ENCODE results near the gene TRNAU1AP. TPM values are rescaled to one million over a fixed set of nuclear protein-coding genes. Genes with fewer than 3 reads are reported as not detected.

Gene TRNAU1AP
- total RNA-seq, 4 donors from 2014 or later: 3.8 to 34.9 (median 20.3) TPM

DNA sequence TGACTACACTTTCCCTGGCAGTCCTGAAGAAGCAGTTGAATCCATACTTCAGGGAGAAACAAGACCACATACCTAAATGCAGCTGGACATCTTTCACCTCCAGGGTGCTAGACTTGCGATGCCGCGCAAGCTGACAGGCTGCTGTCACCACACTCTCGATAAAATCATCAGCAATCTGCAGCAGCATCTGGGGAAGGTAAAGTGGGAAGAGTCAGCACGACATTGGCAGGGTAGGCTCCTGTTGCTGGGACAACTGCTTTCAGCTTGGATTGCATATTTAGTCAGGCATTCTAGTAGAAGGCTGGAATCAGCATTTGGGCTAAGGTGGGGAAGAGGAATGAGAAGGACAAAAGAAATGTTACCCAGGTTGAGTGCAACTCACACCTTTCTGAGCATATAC is 60.3 kb downstream of the TRNAU1AP start:
- Histone ChIP-seq H3K4me3 (no peak overlapping the region), H3K4me1 (no peaks in the 10 kb centered on the region), H3K36me3 (no peaks in the 10 kb centered on the region), H3K9me3 (no peaks in the 10 kb centered on the region), H3K27ac (no peak overlapping the region), H3K27me3 (no peaks in the 10 kb centered on the region)
- intact Hi-C loops (cut with DNase I; ENCODE audit: low total_unique reads): no loop called here
- no peak for DNase-seq
- TF ChIP-seq POLR2A (IDR thresholded peaks at IDR 0.05): no peak
- TF ChIP-seq, protein P1, sequence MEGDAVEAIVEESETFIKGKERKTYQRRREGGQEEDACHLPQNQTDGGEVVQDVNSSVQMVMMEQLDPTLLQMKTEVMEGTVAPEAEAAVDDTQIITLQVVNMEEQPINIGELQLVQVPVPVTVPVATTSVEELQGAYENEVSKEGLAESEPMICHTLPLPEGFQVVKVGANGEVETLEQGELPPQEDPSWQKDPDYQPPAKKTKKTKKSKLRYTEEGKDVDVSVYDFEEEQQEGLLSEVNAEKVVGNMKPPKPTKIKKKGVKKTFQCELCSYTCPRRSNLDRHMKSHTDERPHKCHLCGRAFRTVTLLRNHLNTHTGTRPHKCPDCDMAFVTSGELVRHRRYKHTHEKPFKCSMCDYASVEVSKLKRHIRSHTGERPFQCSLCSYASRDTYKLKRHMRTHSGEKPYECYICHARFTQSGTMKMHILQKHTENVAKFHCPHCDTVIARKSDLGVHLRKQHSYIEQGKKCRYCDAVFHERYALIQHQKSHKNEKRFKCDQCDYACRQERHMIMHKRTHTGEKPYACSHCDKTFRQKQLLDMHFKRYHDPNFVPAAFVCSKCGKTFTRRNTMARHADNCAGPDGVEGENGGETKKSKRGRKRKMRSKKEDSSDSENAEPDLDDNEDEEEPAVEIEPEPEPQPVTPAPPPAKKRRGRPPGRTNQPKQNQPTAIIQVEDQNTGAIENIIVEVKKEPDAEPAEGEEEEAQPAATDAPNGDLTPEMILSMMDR (IDR thresholded peaks at IDR 0.05): no peak

Small RNA genes lying within 50 kb of the gene (small RNA-seq; reads per million reads assigned to genes)
- gene SNORA16A: not detected
- not detected for gene SNORA44
- not detected for gene SNORA61
- gene SNORA73A: not detected
- gene SNORA73B: 16.8 reads per million, percentile 91 among the genes with 10 or more reads in this experiment
- gene SNORD99: 32,406 reads per million, percentile 100 among the genes with 10 or more reads in this experiment

Other genes with a start within 250 kb of the TRNAU1AP start
- 10 to 100 TPM in 3 of 4 donors, 1 to 10 TPM in 1; 5.0 to 48.2 (median 17.5) TPM for gene MED18, start 224.0 kb upstream of the TRNAU1AP start, total RNA-seq
- 10 to 100 TPM in 3 of 4 donors, 1 to 10 TPM in 1; 9.0 to 45.2 (median 24.3) TPM for gene PHACTR4, start 183.3 kb upstream of the TRNAU1AP start, total RNA-seq
- 10 to 100 TPM in 3 of 4 donors, 1 to 10 TPM in 1; 3.8 to 37.6 (median 13.8) TPM for gene RCC1, start 47.0 kb upstream of the TRNAU1AP start, total RNA-seq
- gene RAB42, start 39.2 kb downstream of the TRNAU1AP start, total RNA-seq: 10 to 100 TPM in 1 of 4 donors, 1 to 10 TPM in 1, not detected in 2; 3.0 to 15.6 TPM
- 10 to 100 TPM in 3 of 4 donors, 1 to 10 TPM in 1; 5.3 to 24.4 (median 13.7) TPM for gene TAF12, start 90.0 kb downstream of the TRNAU1AP start, total RNA-seq
- gene RNU11, start 95.5 kb downstream of the TRNAU1AP start, total RNA-seq: not detected
- 10 to 100 TPM in 3 of 4 donors, 1 to 10 TPM in 1; 2.4 to 37.4 (median 15.2) TPM for gene GMEB1, start 115.7 kb downstream of the TRNAU1AP start, total RNA-seq
- 10 to 100 TPM; 24.4 to 83.7 (median 58.6) TPM for gene YTHDF2, start 183.9 kb downstream of the TRNAU1AP start, total RNA-seq